ENCODE measurements around the gene PRKN. TPM values are rescaled to one million over a fixed set of nuclear protein-coding genes. Genes with fewer than 3 reads are reported as not detected.

The PRKN gene
- total and polyA plus RNA-seq, 2 donors (not counting 1 experiment from before 2014, with no cell fraction given): 0.43 to 4.6 TPM

- Histone ChIP-seq H3K9me3 (ENCODE audit: control insufficient read depth, insufficient read depth, low read depth, low read length) (no peaks in the 10 kb centered on the region), H3K79me2 (ENCODE audit: control insufficient read depth, insufficient read depth, low read length) (no peaks in the 10 kb centered on the region), H3K4me3 (replicated peaks in 1 of 4; ENCODE audit: control extremely low read depth in 1 of 4, insufficient read depth in 1 of 4, low read depth in 3 of 4, low read length in 4 of 4) (no peak overlapping the region), H3K36me3 (ENCODE audit: control insufficient read depth, insufficient read depth, low read length) (no peaks in the 10 kb centered on the region), H3K4me2 (ENCODE audit: extremely low read depth, insufficient read depth, low read length) (no peak overlapping the region), H3K27me3 (ENCODE audit: control insufficient read depth, insufficient read depth, low read length) (no peaks in the 10 kb centered on the region), H4K20me1 (ENCODE audit: control insufficient read depth, extremely low read depth, insufficient read depth, low read length) (no peaks in the 10 kb centered on the region), H2AFZ (ENCODE audit: low read length) (no peak overlapping the region), H3K4me1 (ENCODE audit: control insufficient read depth, extremely low read depth, insufficient read depth, low read length) (no peaks in the 10 kb centered on the region), H3K9ac (ENCODE audit: insufficient read depth, low read length) (no peak overlapping the region), H3K27ac (ENCODE audit: insufficient read depth, low read length) (no peak overlapping the region)
- TF ChIP-seq EZH2 (IDR thresholded peaks at IDR 0.05; ENCODE audit: low read length, missing control alignments): no peak
- DNase-seq (ENCODE audit: low read depth in 2 of 2): no peak
These were observed 1280.6 kb downstream of the PRKN start for GRCh38 chr6:161446949-161447348.

GRCh38 chr6:161446296-161446925 is 1281.2 kb downstream of the PRKN start:
- no peaks in the 10 kb centered on the region for H3K36me3 ChIP-seq (ENCODE audit: control insufficient read depth, insufficient read depth, low read length)
- H3K27ac ChIP-seq (ENCODE audit: insufficient read depth, low read length): no peak overlapping the region
- H3K79me2 ChIP-seq (ENCODE audit: control insufficient read depth, insufficient read depth, low read length): no peaks in the 10 kb centered on the region
- H3K27me3 ChIP-seq (ENCODE audit: control insufficient read depth, insufficient read depth, low read length): no peaks in the 10 kb centered on the region
- H4K20me1 ChIP-seq (ENCODE audit: control insufficient read depth, extremely low read depth, insufficient read depth, low read length): no peaks in the 10 kb centered on the region
- no peak overlapping the region for H3K4me2 ChIP-seq (ENCODE audit: extremely low read depth, insufficient read depth, low read length)
- H3K9me3 ChIP-seq (ENCODE audit: control insufficient read depth, insufficient read depth, low read depth, low read length): no peaks in the 10 kb centered on the region
- no peaks in the 10 kb centered on the region for H3K4me1 ChIP-seq (ENCODE audit: control insufficient read depth, extremely low read depth, insufficient read depth, low read length)
- no peak for TF ChIP-seq CTCF (conservative IDR thresholded peaks at IDR 0.05 in 1 of 2, IDR thresholded peaks at IDR 0.05 in 1 of 2; ENCODE audit: low read depth in 1 of 2, low read length in 2 of 2)
- TF ChIP-seq EZH2 (IDR thresholded peaks at IDR 0.05; ENCODE audit: low read length, missing control alignments): no peak
- DNase-seq (ENCODE audit: low read depth in 2 of 2): no peak
- no peak overlapping the region for H3K9ac ChIP-seq (ENCODE audit: insufficient read depth, low read length)
- no peak overlapping the region for H3K4me3 ChIP-seq (replicated peaks in 1 of 4; ENCODE audit: control extremely low read depth in 1 of 4, insufficient read depth in 1 of 4, low read depth in 3 of 4, low read length in 4 of 4)
- H2AFZ ChIP-seq (ENCODE audit: low read length): no peak overlapping the region

- Histone ChIP-seq H3K36me3 (ENCODE audit: control insufficient read depth, insufficient read depth, low read length) (no peaks in the 10 kb centered on the region), H3K9me3 (ENCODE audit: control insufficient read depth, insufficient read depth, low read depth, low read length) (no peaks in the 10 kb centered on the region), H3K79me2 (ENCODE audit: control insufficient read depth, insufficient read depth, low read length) (no peaks in the 10 kb centered on the region), H3K4me1 (ENCODE audit: control insufficient read depth, extremely low read depth, insufficient read depth, low read length) (no peaks in the 10 kb centered on the region), H3K27ac (ENCODE audit: insufficient read depth, low read length) (no peak overlapping the region), H3K9ac (ENCODE audit: insufficient read depth, low read length) (no peak overlapping the region), H4K20me1 (ENCODE audit: control insufficient read depth, extremely low read depth, insufficient read depth, low read length) (no peaks in the 10 kb centered on the region), H3K4me2 (ENCODE audit: extremely low read depth, insufficient read depth, low read length) (peak overlapping the region; percentile 23), H3K4me3 (replicated peaks in 1 of 4; ENCODE audit: control extremely low read depth in 1 of 4, insufficient read depth in 1 of 4, low read depth in 3 of 4, low read length in 4 of 4) (no peak overlapping the region), H2AFZ (ENCODE audit: low read length) (peak overlapping the region; percentile 7), H3K27me3 (ENCODE audit: control insufficient read depth, insufficient read depth, low read length) (no peaks in the 10 kb centered on the region)
- TF ChIP-seq EZH2 (IDR thresholded peaks at IDR 0.05; ENCODE audit: low read length, missing control alignments) (no peak), CTCF (conservative IDR thresholded peaks at IDR 0.05 in 1 of 2, IDR thresholded peaks at IDR 0.05 in 1 of 2; ENCODE audit: low read depth in 1 of 2, low read length in 2 of 2) (no peak)
- DNase-seq (ENCODE audit: low read depth in 2 of 2): peak; percentile 40 to 69
These were observed 1282.4 kb downstream of the PRKN start for GRCh38 chr6:161445021-161445799.

All from fibroblast of lung (primary cell).